ENCODE results near the gene HIGD1A. TPM values are rescaled to one million over a fixed set of nuclear protein-coding genes. Genes with fewer than 3 reads are reported as not detected.

Gene HIGD1A
- total RNA-seq, 4 donors from 2014 or later = 45.1 to 123 (median 114) TPM

DNA sequence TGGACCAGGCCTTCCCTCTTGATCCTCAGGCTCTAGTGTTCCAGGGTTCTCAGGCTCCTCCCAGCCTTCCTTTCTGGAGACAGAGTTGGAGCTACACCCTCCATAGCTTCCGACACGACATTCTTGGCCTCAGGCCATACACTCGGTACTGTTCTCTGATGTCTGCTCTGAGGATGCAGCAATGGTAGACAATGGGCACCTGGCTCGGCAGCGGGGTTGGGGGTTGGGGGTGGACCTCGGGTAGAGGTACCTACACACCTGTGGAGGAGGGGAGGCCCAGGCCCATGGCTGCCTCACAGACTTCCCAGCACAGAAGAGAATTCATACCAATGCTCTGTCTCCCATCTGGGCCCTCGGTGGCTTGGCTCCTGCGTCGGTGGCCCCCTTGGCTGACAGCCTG lies 52.7 kb downstream of the HIGD1A start:
- peak in 1 of 2 donors; percentile 80 for DNase-seq (ENCODE audit: low spot score in 2 of 2)
- TF ChIP-seq CTCF (IDR thresholded peaks at IDR 0.05) (no peak), POLR2A (IDR thresholded peaks at IDR 0.05) (no peak)
- no peak overlapping the region for H3K4me3 ChIP-seq (ENCODE audit: low read depth, poor library complexity, severe bottlenecking)
- intact Hi-C loops (cut with DNase I; ENCODE audit: low total_unique reads) = no loop called here
- 39 to 66% methylated on average over 9 of the region's 9 CpGs for WGBS, 2 donors

DNA sequence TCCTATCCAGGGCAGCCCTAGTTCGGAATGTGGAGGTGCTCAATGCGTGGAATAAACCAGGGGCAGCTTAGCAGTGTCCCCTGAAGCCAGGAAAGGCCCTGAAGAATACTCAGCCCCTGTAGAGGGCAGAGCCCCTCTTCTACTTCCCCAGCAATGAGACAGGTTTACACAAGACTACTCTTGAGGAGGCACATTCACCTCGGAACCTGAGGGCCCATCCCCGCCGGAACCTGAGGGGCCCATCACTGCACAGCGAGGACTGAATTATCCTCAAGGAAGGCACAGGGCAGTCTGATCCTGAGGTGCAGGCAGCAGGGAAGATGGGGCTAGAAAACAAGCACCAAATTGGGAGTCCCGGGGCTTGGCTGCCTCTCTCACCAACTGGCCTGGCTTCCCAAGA lies 53.5 kb downstream of the HIGD1A start:
- intact Hi-C loops (cut with DNase I; ENCODE audit: low total_unique reads) = no loop called here
- TF ChIP-seq CTCF (IDR thresholded peaks at IDR 0.05) (no peak), POLR2A (IDR thresholded peaks at IDR 0.05) (no peak)
- peak in 1 of 2 donors; percentile 54 for DNase-seq (ENCODE audit: low spot score in 2 of 2)
- 94 to 98% methylated on average over 6 to 7 of the region's 7 CpGs for WGBS, 2 donors
- no peak overlapping the region for H3K4me3 ChIP-seq (ENCODE audit: low read depth, poor library complexity, severe bottlenecking)

- peak in 1 of 2 donors; percentile 81 for DNase-seq (ENCODE audit: low spot score in 2 of 2)
- WGBS, 2 donors = 56 to 60% methylated on average over 10 of the region's 10 CpGs
- intact Hi-C loops (cut with DNase I; ENCODE audit: low total_unique reads) = no loop called here
- TF ChIP-seq POLR2A (IDR thresholded peaks at IDR 0.05) (no peak), CTCF (IDR thresholded peaks at IDR 0.05) (no peak)
- no peak overlapping the region for H3K4me3 ChIP-seq (ENCODE audit: low read depth, poor library complexity, severe bottlenecking)
Measured at GRCh38 chr3:42749753-42750231, 54.5 kb downstream of the HIGD1A start.

DNA sequence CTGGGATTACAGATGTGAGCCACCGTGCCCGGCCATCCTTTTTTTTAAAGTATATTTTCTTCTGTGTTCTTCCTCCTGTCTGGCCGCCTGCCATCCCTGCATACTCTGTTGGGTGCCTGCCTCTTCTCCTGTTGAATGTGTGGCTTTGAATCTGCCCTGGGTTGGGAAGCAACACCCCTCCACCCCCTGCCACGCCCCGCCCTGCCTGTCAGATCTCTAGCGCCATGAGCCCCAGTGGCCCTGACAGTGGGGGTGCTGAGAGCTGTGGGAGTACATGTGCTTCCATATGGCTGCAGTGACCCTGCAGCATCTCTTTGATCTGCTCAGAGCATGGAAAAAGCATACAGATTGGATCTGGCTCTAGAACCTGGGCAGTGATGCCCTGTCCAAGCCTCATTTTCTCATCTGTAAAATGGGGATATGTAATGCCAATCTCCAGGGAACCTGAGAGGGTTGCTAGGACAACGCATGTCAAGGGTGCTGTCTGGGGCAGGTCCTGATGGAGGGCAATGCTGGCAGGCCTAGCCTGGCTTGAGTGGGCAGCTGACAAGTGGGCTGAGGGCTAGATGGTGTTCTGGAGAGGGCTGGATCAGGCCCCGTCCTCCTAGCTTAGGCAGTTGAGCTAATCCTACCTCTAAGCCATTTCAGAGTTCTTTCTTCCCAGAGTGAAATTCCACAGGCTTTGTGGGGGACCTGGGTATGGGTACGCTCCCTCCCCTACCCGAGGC lies 55.1 kb downstream of the HIGD1A start:
- TF ChIP-seq POLR2A (IDR thresholded peaks at IDR 0.05) (no peak), CTCF (IDR thresholded peaks at IDR 0.05) (no peak)
- intact Hi-C loops (cut with DNase I; ENCODE audit: low total_unique reads) = no loop called here
- no peak overlapping the region for H3K4me3 ChIP-seq (ENCODE audit: low read depth, poor library complexity, severe bottlenecking)
- peak in 1 of 2 donors; percentile 85 for DNase-seq (ENCODE audit: low spot score in 2 of 2)
- WGBS, 2 donors = 76 to 81% methylated on average over 10 of the region's 10 CpGs

GRCh38 chr3:42747581-42747980 lies 56.7 kb downstream of the HIGD1A start:
- WGBS, 2 donors = 23 to 28% methylated on average over 6 of the region's 6 CpGs
- intact Hi-C loops (cut with DNase I; ENCODE audit: low total_unique reads) = no loop called here
- H3K4me3 ChIP-seq (ENCODE audit: low read depth, poor library complexity, severe bottlenecking) = no peak overlapping the region
- TF ChIP-seq POLR2A (IDR thresholded peaks at IDR 0.05) (no peak), CTCF (IDR thresholded peaks at IDR 0.05) (no peak)
- DNase-seq (ENCODE audit: low spot score in 2 of 2) = peak in 1 of 2 donors; percentile 79

Data from lower leg skin (tissue), 4 donors.